GM18517 (cell line): ENCODE results near the gene METTL21C.

Experiments used
- ATAC-seq: cut with Tn5 transposase; IDR thresholded peaks from one replicate; pipeline ENCODE4 v1.9.1; 2021; ENCODE audit warnings: mild to moderate bottlenecking, moderate library complexity; ENCODE audit not compliant: unreplicated experiment

Gene METTL21C

DNA sequence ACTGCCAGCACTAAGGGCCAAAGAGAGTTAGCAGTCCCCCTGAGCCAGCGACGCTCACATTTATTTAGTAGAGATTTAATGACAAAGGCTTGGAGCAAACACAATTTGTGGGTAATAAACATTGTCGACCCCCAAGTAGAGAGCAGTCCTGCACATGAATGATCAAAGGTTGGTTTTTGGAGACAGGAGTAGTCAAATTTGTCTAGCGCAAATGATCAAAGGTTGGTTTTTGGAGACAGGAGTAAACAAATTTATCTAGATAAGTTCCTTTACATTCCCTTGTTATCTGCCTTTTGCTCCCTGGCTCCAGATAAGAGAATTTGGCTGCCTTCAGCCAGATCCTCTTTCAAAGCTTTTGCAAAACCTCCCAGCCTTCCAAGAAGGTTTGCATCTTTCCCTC is 26.9 kb downstream of the METTL21C start:
- ATAC-seq, result no peak

DNA sequence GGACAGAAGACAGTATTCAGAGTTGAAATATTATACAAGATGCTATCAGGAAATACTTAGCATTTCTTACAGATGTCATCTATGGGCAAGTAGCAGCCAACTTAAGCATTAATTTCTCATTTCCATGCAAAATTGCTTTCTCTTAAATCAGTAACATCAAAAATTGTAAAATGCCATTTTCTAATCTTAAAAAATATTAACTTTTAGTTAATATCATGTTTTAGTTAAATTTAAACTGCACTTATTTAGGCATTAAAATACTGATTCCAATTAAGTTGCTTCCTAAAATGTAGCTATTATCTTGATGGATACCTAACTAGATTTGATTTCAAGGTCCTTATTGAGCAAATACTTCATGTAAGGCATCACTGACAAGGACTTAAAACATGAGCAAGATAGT is 27.8 kb downstream of the METTL21C start:
- ATAC-seq, result no peak

DNA sequence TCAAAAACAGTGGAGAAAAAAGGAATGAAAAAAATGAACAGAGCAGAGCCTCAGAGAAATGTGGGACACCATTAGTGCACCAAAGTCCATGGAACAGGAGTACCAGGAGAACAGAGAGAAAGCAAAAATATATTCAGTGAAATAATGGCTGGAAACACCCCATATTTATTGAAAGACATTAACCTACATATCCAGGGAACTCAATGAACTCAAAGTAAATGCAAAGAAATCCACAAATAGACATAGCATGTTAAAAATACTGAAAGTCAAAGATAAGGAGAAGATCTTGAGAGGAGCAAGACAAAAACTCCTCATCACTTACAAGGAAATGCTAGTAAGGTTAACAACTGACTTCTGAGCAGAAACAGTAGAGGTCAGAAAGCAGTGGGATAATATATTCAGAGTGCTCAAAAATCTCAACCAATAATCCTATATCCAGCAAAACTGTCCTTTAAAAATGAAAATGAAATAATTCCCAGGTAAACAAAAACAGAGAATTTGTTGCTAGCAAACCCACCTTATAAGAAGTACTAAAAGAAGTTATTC is 35.6 kb downstream of the METTL21C start:
- ATAC-seq, result no peak

DNA sequence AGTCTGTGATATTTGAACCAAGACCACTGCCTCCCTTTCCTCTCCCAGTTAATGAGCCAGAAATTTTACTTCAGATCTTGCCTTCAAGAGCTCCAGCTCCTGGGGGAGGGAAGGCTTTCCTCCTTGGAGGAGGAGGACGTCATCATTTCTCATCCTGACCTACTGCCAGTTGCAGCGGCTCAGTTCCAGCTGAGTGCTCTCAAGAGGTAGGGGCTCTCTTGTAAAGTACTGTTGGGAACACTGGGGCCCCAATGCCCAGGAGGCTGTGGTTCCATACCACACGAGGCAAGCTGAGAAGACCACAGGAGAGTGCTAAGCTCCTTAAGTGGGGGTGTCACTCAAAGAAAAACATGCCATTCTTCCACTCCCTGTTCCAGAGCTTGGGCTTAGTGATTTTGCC is 36.2 kb downstream of the METTL21C start:
- no peak for ATAC-seq

DNA sequence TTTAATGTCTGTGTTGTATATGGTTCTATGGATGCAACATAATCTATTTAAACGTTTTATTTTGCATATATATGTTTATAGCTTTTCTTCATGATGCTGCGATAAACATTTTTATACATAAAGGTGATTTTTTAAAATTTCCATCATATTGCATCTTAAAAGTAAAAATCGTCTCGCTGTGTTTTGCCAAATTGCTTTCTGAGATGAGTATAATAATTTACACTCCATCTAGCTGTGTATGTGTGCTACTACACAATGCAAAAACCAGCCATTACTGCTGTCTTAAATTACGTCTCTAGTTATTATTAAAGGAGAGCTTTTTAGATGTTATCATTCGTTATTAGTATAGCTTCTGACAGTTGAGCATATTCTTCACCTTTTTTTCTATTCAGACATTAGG is 37.2 kb downstream of the METTL21C start:
- ATAC-seq, result no peak

DNA sequence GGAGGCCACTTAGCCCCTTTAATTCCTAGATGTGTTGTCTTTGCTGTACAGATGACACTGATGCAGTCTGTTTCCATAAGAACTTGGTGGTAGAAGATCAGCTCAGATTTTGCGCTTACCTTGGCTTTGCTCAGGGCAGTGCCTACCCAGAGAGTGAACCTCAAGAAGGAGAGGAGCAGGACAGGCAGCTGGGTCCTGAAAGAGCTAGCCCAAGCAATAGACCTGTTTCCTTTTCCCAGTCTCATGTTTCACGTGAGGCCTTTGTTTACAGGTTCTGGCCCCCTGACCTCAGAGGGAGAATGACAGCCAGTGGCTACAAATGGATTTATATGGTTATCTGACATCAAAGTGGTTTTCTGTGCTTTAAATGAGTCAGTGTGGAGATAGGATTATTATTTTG is 40.1 kb downstream of the METTL21C start:
- no peak for ATAC-seq

DNA sequence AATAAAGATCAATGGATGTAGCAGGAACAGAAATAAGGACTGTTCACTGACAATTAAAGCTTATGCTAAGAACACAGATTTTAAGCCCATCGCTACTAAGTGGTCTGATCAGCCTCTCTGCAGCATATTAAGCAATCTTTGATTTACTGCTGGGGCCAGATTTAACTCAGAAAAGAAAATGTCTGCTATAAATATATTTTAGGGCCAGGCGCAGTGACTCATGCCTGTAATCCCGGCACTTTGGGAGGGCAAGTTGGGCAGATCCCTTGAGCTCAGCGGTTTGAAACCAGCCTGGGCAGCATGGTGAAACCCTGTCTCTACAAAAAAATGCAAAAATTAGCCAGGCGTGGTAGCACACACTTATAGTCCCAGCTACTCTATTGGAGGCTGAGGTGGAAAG is 43.0 kb downstream of the METTL21C start:
- no peak for ATAC-seq

DNA sequence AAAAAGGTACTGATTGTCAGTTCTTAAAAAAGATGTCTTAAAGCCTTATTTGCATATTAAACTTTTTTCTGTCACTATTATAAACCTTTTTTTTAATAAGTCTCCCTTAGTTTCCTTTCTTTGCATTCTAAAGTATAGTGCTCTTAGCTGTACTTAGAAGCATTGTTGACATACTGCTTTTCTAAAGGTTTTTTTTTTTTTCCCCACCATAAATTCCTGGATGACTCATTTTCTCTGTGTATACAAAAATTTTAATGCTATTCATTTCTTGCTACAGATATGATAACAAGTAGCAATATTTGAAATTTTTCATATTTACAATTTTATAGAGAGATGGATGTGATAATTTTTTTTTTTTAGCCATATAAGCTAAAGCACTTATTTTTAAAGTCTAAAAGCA is 43.5 kb downstream of the METTL21C start:
- ATAC-seq, result no peak

DNA sequence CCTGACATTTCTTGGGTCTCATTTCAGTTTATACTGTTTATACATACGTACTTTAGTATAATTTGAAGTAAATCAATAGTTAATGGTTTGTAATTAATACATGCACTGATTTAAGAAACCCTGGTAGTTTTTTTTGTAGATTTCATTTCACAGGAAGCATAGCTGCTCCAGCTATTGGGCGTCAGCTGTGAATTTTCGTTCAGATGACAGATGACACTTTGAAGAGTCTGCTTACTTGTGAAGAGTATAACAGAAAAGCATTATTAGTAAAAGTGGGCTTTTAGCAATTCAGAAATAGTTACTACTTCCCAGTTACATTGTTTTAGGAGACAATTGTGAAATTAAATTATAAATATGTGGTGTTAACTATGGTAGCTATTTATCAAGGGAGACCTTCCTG is 44.4 kb downstream of the METTL21C start:
- no peak for ATAC-seq

DNA sequence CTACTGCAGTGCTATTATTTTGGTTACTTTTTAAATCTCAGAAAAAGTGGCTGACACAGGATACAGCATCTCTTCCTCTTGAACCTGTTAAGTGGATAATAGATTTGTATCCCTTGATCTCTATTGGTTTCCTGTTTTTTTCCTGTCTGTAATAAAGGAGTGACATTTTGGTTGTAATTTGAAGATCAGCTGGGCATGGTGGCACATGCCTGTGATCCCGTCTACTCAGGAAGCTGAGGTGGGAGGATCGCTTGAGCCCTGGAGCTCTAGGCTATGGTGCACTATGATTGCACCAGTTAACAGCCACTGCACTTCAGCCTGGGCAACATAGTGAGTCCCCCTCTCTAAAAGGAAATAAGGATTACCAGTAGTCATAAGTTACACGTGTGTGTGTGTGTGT is 46.8 kb downstream of the METTL21C start:
- ATAC-seq, result no peak

DNA sequence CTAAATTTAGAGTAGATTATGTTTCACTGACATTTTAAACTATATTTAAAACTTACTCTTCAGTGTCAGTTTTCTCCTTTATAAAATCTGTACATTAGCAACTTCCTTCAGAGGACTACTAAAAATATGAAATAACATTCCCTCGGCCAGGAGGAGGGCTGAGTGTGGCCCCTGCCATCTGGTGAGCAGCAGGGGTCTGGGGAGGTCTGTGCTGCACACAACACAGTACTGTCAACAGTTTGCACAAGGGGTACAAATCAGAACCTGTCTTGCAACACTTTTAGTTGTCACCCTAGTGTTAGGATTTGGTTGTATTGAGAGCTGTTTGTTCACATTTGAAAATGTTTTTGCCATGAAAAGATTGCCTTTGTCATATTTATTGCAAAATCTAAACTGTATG is 49.1 kb downstream of the METTL21C start:
- ATAC-seq, result no peak

DNA sequence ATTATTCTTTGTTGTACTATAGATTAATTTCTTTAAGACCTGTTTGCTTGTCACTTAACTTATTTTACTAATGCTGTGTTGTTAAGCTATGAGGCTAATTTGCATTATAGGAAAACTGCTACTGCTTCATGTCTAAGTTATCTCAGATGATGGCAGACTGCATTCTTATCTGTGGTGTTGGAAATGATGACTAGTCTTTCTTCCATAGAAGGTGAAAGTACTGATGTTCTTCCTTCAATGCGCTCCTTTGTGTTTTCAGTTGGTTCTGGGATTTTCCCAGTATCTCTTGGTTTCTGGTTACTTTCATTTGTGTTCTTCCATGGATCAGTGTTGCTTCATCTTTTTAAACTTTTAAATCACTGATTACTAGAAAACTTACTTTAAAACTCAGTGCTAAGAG is 51.2 kb downstream of the METTL21C start:
- no peak for ATAC-seq

DNA sequence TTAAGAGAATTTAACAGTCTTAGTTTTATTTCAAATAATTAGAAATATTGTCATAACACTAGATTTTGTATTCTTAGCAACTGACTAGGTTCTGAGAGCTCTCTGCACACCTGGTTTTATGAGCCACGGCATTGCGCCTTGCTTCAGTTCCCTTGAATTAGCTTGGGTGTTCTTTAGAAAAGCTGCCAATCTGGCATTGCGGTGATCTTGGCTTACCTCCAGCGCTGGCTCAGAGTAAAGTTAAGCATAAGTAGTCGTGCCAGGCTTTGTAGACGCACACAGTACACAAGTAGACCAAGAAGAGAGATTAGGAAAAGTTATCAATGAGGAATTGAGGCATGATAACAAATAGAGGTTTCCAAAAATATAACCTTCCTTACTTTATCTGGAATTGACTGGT is 52.4 kb downstream of the METTL21C start:
- ATAC-seq, result no peak

DNA sequence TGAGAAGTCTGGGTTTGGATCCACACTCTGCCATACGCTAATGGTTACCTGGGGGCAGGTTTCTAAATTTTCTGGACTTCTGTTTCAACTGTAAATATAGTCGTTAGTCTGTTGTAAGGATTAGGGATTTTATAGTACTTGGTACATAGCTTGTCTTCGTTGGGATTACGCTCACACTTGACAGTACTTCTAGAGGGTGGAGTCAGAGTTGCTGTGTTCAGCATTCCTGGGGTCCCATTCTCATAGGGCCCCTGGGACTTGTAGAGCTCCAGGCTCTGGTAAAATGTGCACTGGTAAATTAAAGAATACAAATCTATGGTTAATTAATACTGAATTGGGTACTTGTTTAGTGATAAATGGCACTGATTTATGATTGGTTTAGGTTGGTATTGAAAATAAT is 52.8 kb downstream of the METTL21C start:
- no peak for ATAC-seq

DNA sequence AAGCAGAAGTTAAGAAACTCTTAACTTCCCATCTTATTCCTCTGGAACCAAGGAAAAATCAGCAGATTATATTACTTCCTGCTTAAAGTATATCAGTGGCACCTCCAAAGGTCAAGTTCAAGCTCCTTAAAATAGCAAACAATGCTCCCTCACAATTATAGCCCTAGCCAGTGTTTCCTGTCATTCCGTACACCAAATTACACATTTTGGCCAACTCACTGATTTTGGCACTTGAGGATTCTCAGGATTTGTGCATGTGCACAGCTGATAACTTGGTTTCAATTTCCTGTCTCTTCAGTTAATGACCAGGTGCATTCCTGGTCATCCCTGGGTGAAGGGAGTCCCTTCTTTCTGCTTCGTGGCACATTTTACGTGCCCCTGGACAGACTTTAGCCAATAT is 56.1 kb downstream of the METTL21C start:
- ATAC-seq, result no peak
